HL-60 (cell line): ENCODE data around the gene ADSL.

Source experiments
- DNase-seq, 2 experiments: peaks; one replicate each; pipeline ENCODE4 v3.0.0-alpha.2; 2010 to 2020; ENCODE audit warnings: low read depth in 1 of 2, low spot score in 1 of 2
- H3K27ac ChIP-seq: fragments of 250-450 bp; sonication (Bioruptor Pico); replicated peaks from 2 replicates; pipeline ENCODE4 v1.5.1; 2020; ENCODE audit warnings: mild to moderate bottlenecking, moderate library complexity
- H3K27me3 ChIP-seq: fragments of 250-450 bp; sonication (Bioruptor Pico); 2 replicates; pipeline ENCODE4 v1.5.1; 2021; ENCODE audit warnings: mild to moderate bottlenecking, moderate library complexity; ENCODE audit not compliant: insufficient read depth, poor library complexity, severe bottlenecking
- H3K4me3 ChIP-seq: replicated peaks from 2 replicates; pipeline ENCODE4 v1.5.1; 2011; ENCODE audit warnings: mild to moderate bottlenecking, control low read depth, low read length; ENCODE audit not compliant: insufficient read depth
- GABPA ChIP-seq: IDR thresholded peaks from 2 replicates; pipeline ENCODE4 v1.6.1; 2012; ENCODE audit warnings: low read depth
- POLR2AphosphoS5 ChIP-seq: IDR thresholded peaks from 2 replicates; pipeline ENCODE4 v1.6.1; 2012; ENCODE audit warnings: low read depth
- SPI1 ChIP-seq: IDR thresholded peaks from 2 replicates; pipeline ENCODE4 v1.6.1; 2012; ENCODE audit warnings: low read depth, mild to moderate bottlenecking, borderline replicate concordance
- TF ChIP-seq, protein P1 (sequence below): IDR thresholded peaks from 2 replicates; pipeline ENCODE4 v1.6.1; 2012; ENCODE audit warnings: low read depth; ENCODE audit not compliant: insufficient replicate concordance
- TF ChIP-seq, protein P2 (sequence below): IDR thresholded peaks from one replicate; pipeline ENCODE4 v1.5.1; 2011; ENCODE audit warnings: low read length, control low read depth, inconsistent platforms; ENCODE audit not compliant: insufficient read depth

Gene ADSL

DNA sequence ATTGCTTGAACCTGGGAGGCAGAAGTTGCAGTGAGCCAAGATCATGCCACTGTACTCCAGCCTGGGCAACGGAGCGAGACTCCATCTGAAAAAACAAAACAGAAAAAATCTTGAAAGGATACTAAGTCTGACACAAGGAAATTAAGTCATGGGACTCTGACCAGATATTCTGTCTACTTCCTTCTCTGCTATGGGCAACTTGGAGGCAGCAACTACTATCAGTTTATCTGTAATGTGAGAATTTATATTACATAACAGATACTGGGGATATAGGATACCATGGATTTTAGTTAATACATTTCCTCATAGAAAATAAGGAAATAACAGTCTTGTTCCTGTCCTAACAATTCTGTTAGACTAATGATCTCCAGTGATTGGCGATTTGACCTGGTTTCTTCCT lies 22.5 kb downstream of the ADSL start:
- DNase-seq = no peak
- Histone ChIP-seq H3K27ac (no peak overlapping the region), H3K27me3 (no peaks in the 10 kb centered on the region), H3K4me3 (no peak overlapping the region)
- TF ChIP-seq POLR2AphosphoS5 (no peak), GABPA (no peak), SPI1 (no peak)
- TF ChIP-seq, protein P1, sequence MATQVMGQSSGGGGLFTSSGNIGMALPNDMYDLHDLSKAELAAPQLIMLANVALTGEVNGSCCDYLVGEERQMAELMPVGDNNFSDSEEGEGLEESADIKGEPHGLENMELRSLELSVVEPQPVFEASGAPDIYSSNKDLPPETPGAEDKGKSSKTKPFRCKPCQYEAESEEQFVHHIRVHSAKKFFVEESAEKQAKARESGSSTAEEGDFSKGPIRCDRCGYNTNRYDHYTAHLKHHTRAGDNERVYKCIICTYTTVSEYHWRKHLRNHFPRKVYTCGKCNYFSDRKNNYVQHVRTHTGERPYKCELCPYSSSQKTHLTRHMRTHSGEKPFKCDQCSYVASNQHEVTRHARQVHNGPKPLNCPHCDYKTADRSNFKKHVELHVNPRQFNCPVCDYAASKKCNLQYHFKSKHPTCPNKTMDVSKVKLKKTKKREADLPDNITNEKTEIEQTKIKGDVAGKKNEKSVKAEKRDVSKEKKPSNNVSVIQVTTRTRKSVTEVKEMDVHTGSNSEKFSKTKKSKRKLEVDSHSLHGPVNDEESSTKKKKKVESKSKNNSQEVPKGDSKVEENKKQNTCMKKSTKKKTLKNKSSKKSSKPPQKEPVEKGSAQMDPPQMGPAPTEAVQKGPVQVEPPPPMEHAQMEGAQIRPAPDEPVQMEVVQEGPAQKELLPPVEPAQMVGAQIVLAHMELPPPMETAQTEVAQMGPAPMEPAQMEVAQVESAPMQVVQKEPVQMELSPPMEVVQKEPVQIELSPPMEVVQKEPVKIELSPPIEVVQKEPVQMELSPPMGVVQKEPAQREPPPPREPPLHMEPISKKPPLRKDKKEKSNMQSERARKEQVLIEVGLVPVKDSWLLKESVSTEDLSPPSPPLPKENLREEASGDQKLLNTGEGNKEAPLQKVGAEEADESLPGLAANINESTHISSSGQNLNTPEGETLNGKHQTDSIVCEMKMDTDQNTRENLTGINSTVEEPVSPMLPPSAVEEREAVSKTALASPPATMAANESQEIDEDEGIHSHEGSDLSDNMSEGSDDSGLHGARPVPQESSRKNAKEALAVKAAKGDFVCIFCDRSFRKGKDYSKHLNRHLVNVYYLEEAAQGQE = no peak
- TF ChIP-seq, protein P2, sequence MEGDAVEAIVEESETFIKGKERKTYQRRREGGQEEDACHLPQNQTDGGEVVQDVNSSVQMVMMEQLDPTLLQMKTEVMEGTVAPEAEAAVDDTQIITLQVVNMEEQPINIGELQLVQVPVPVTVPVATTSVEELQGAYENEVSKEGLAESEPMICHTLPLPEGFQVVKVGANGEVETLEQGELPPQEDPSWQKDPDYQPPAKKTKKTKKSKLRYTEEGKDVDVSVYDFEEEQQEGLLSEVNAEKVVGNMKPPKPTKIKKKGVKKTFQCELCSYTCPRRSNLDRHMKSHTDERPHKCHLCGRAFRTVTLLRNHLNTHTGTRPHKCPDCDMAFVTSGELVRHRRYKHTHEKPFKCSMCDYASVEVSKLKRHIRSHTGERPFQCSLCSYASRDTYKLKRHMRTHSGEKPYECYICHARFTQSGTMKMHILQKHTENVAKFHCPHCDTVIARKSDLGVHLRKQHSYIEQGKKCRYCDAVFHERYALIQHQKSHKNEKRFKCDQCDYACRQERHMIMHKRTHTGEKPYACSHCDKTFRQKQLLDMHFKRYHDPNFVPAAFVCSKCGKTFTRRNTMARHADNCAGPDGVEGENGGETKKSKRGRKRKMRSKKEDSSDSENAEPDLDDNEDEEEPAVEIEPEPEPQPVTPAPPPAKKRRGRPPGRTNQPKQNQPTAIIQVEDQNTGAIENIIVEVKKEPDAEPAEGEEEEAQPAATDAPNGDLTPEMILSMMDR = no peak

DNA sequence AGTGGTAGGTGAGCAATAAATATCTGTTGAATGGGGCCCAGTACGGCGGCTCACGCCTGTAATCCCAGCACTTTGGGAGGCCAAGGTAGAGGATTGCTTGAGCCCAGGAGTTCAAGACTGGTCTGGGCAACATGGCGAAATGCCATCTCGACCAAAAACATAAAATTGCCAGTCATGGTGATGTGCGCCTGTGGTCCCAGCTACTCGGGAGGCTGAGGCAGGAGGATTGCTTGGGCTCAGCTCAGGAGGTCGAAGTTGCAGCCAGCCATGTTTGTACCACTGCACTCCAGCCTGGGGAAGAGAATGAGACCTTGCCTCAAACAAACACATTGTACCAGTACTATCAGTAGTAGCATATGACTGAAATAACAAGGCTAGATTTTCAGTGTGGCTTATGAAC lies 28.3 kb downstream of the ADSL start:
- TF ChIP-seq SPI1 = no peak
- TF ChIP-seq, protein P2 = no peak
- no peak for TF ChIP-seq GABPA
- no peak for TF ChIP-seq POLR2AphosphoS5
- TF ChIP-seq, protein P1 = no peak
- Histone ChIP-seq H3K27ac (no peak overlapping the region), H3K4me3 (no peak overlapping the region), H3K27me3 (no peaks in the 10 kb centered on the region)
- no peak for DNase-seq

DNA sequence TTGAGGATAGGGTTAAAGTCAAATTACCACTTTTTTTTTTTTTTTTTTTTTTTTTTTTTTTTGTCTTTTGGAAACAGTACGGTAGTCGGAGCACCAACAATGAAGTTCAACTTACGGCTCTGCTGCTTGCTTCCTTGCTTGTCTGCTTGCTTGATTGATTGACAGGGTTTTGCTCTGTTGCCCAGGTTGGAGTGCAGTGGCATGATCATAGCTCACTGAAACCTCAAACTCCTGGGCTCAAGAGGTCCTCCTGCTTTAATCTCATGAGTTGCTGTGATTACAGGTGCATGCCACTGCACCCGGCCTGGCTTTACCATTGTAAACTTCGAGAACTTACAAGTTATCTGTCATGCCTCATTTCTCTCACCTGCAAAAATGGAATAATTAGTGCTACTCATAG lies 29.8 kb downstream of the ADSL start:
- no peak overlapping the region for H3K4me3 ChIP-seq
- TF ChIP-seq, protein P2 = no peak
- TF ChIP-seq SPI1 (no peak), GABPA (no peak), POLR2AphosphoS5 (no peak)
- TF ChIP-seq, protein P1 = no peak
- H3K27ac ChIP-seq = no peak overlapping the region
- DNase-seq = no peak
- no peaks in the 10 kb centered on the region for H3K27me3 ChIP-seq
